Measurements from ENCODE around the gene CHN1. TPM values are rescaled to one million over a fixed set of nuclear protein-coding genes. Genes with fewer than 3 reads are reported as not detected.

CHN1 gene
- total RNA-seq, 1 donor from 2014 or later = 61.0 TPM

GRCh38 chr2:174925046-174925784 is 80.0 kb downstream of the CHN1 start:
- Mint-ChIP-seq H3K27me3 (ENCODE audit: low read depth) (no peaks in the 10 kb centered on the region), H3K9me3 (peaks cover 19% of the 10 kb centered on the region), H3K4me1 (peaks cover 5% of the 10 kb centered on the region), H3K36me3 (ENCODE audit: low read depth) (peaks cover 31% of the 10 kb centered on the region), H3K27ac (ENCODE audit: unreplicated experiment) (no peak overlapping the region), H3K4me3 (no peak overlapping the region)
- DNase-seq (ENCODE audit: low read depth, low spot score) = no peak
- TF ChIP-seq, protein P1, sequence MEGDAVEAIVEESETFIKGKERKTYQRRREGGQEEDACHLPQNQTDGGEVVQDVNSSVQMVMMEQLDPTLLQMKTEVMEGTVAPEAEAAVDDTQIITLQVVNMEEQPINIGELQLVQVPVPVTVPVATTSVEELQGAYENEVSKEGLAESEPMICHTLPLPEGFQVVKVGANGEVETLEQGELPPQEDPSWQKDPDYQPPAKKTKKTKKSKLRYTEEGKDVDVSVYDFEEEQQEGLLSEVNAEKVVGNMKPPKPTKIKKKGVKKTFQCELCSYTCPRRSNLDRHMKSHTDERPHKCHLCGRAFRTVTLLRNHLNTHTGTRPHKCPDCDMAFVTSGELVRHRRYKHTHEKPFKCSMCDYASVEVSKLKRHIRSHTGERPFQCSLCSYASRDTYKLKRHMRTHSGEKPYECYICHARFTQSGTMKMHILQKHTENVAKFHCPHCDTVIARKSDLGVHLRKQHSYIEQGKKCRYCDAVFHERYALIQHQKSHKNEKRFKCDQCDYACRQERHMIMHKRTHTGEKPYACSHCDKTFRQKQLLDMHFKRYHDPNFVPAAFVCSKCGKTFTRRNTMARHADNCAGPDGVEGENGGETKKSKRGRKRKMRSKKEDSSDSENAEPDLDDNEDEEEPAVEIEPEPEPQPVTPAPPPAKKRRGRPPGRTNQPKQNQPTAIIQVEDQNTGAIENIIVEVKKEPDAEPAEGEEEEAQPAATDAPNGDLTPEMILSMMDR (conservative IDR thresholded peaks at IDR 0.05) = no peak

GRCh38 chr2:174924061-174924693 is 81.0 kb downstream of the CHN1 start:
- DNase-seq (ENCODE audit: low read depth, low spot score) = no peak
- no peaks in the 10 kb centered on the region for H3K27me3 Mint-ChIP-seq (ENCODE audit: low read depth)
- TF ChIP-seq, protein P1 (conservative IDR thresholded peaks at IDR 0.05) = no peak
- no peak overlapping the region for H3K4me3 Mint-ChIP-seq
- H3K4me1 Mint-ChIP-seq = peaks cover 8% of the 10 kb centered on the region
- peaks cover 19% of the 10 kb centered on the region for H3K9me3 Mint-ChIP-seq
- H3K27ac Mint-ChIP-seq (ENCODE audit: unreplicated experiment) = no peak overlapping the region
- H3K36me3 Mint-ChIP-seq (ENCODE audit: low read depth) = peaks cover 26% of the 10 kb centered on the region

DNA sequence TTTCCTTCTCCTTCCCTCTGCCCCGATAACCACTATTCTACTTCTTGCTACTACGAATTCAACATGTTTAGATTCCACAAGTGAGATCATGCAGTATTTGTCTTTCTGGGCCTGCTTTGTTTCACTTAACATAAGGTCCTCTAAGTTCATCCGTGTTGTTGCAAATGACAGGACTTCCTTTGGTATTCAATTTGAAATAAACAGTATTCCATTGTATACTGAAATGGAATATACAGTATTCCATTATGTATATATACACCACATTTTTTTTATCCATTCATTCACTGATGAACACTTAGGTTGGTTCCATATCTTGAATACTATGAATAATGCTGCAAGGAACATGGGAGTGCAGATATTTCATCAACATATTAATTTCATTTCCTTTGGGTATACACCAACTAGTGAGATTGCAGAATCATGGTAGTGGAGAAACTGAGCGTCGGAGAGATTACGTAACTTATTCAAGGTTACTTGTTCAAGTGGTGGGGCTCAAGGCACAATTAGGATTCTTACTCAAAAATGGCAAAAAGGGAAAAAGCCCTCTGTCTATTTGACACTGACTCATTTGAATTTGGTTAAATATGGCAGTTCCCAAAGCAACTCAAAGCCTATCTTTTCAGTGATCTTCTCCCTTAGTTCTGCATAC is 85.1 kb downstream of the CHN1 start:
- Mint-ChIP-seq H3K27me3 (ENCODE audit: low read depth) (no peaks in the 10 kb centered on the region), H3K4me3 (no peak overlapping the region), H3K36me3 (ENCODE audit: low read depth) (peaks cover 17% of the 10 kb centered on the region), H3K4me1 (peaks cover 13% of the 10 kb centered on the region), H3K9me3 (peaks cover 12% of the 10 kb centered on the region), H3K27ac (ENCODE audit: unreplicated experiment) (no peak overlapping the region)
- TF ChIP-seq, protein P1 (conservative IDR thresholded peaks at IDR 0.05) = no peak
- no peak for DNase-seq (ENCODE audit: low read depth, low spot score)

GRCh38 chr2:174918886-174919526 is 86.2 kb downstream of the CHN1 start:
- Mint-ChIP-seq H3K27ac (ENCODE audit: unreplicated experiment) (no peak overlapping the region), H3K36me3 (ENCODE audit: low read depth) (peaks cover 15% of the 10 kb centered on the region), H3K9me3 (peaks cover 5% of the 10 kb centered on the region), H3K27me3 (ENCODE audit: low read depth) (no peaks in the 10 kb centered on the region), H3K4me3 (no peak overlapping the region), H3K4me1 (peaks cover 14% of the 10 kb centered on the region)
- DNase-seq (ENCODE audit: low read depth, low spot score) = no peak
- TF ChIP-seq, protein P1 (conservative IDR thresholded peaks at IDR 0.05) = no peak

- peaks cover 14% of the 10 kb centered on the region for H3K4me1 Mint-ChIP-seq
- no peak overlapping the region for H3K27ac Mint-ChIP-seq (ENCODE audit: unreplicated experiment)
- no peaks in the 10 kb centered on the region for H3K27me3 Mint-ChIP-seq (ENCODE audit: low read depth)
- no peak for DNase-seq (ENCODE audit: low read depth, low spot score)
- TF ChIP-seq, protein P1 (conservative IDR thresholded peaks at IDR 0.05) = no peak
- peaks cover 18% of the 10 kb centered on the region for H3K36me3 Mint-ChIP-seq (ENCODE audit: low read depth)
- H3K9me3 Mint-ChIP-seq = no peaks in the 10 kb centered on the region
- H3K4me3 Mint-ChIP-seq = no peak overlapping the region
Measured at GRCh38 chr2:174916270-174916930, 88.8 kb downstream of the CHN1 start.

All from neural crest cell (in vitro differentiated cells).